Glutamatergic neuron (in vitro differentiated cells): ENCODE measurements around the gene GALNT2. TPM values are rescaled to one million over a fixed set of nuclear protein-coding genes. Genes with fewer than 3 reads are reported as not detected.

Experiments
- DNase-seq: peaks from one replicate; pipeline ENCODE4 v3.0.0; 2022
- H3K27ac Mint-ChIP-seq: one replicate; pipeline ENCODE4 v1.8.0; 2020; ENCODE audit warnings: mild to moderate bottlenecking, mixed read lengths, inconsistent platforms; ENCODE audit not compliant: unreplicated experiment
- H3K27me3 Mint-ChIP-seq: one replicate; pipeline ENCODE4 v1.8.0; 2020; ENCODE audit warnings: mild to moderate bottlenecking, moderate library complexity, mixed read lengths, inconsistent platforms; ENCODE audit not compliant: unreplicated experiment
- H3K36me3 Mint-ChIP-seq: one replicate; pipeline ENCODE4 v1.8.0; 2020; ENCODE audit warnings: mild to moderate bottlenecking, mixed read lengths, inconsistent platforms; ENCODE audit not compliant: unreplicated experiment
- H3K4me1 Mint-ChIP-seq: one replicate; pipeline ENCODE4 v1.8.0; 2020; ENCODE audit warnings: mild to moderate bottlenecking, low read depth, mixed read lengths, inconsistent platforms; ENCODE audit not compliant: unreplicated experiment
- H3K4me3 Mint-ChIP-seq: one replicate; pipeline ENCODE4 v1.8.0; 2020; ENCODE audit warnings: mild to moderate bottlenecking, mixed read lengths, inconsistent platforms; ENCODE audit not compliant: unreplicated experiment
- H3K9me3 Mint-ChIP-seq: one replicate; pipeline ENCODE4 v1.8.0; 2020; ENCODE audit warnings: mild to moderate bottlenecking, moderate library complexity, mixed read lengths, inconsistent platforms; ENCODE audit not compliant: unreplicated experiment
- CTCF ChIP-seq: fragments of 200-600 bp; sonication (generic); IDR thresholded peaks from one replicate; pipeline ENCODE4 v1.5.0; 2021; ENCODE audit not compliant: partially characterized antibody, unreplicated experiment
- total RNA-seq: library from RNA; stranded (reverse); fragmentation: NEBNext Ultra II Directional; extraction: Animal tissue kit (Norgen Biotek cat#: 25700); gene quantifications from one replicate; pipeline ENCODE4 v1.2.1, GENCODE V29; 2021; ENCODE audit not compliant: unreplicated experiment

GALNT2 gene
- total RNA-seq, 1 donor from 2014 or later: 35.2 TPM

GRCh38 chr1:230067419-230067870 lies 407 bp downstream of the GALNT2 start:
- TF ChIP-seq CTCF: no peak
- DNase-seq: no peak
- peak overlapping the region; percentile 92 for H3K4me3 Mint-ChIP-seq
- H3K27me3 Mint-ChIP-seq: peaks cover 5% of the 10 kb centered on the region
- H3K9me3 Mint-ChIP-seq: peaks cover 6% of the 10 kb centered on the region
- peaks cover 12% of the 10 kb centered on the region for H3K4me1 Mint-ChIP-seq
- H3K36me3 Mint-ChIP-seq: no peaks in the 10 kb centered on the region
- no peak overlapping the region for H3K27ac Mint-ChIP-seq

GRCh38 chr1:230067871-230068620 lies 1.0 kb downstream of the GALNT2 start:
- Mint-ChIP-seq H3K4me1 (peaks cover 12% of the 10 kb centered on the region), H3K27ac (peak overlapping the region; percentile 60)
- DNase-seq: peak; percentile 63

GRCh38 chr1:230068621-230068873 lies 1.5 kb downstream of the GALNT2 start:
- TF ChIP-seq CTCF: no peak
- Mint-ChIP-seq H3K27me3 (peaks cover 7% of the 10 kb centered on the region), H3K4me1 (peaks cover 12% of the 10 kb centered on the region), H3K4me3 (peak overlapping the region; percentile 92), H3K36me3 (no peaks in the 10 kb centered on the region), H3K27ac (no peak overlapping the region), H3K9me3 (peaks cover 9% of the 10 kb centered on the region)
- no peak for DNase-seq

More at GRCh38 chr1:230067871-230068620, 1.0 kb downstream of the GALNT2 start:
- peaks cover 6% of the 10 kb centered on the region for H3K9me3 Mint-ChIP-seq
- H3K27me3 Mint-ChIP-seq: peaks cover 5% of the 10 kb centered on the region
- H3K36me3 Mint-ChIP-seq: no peaks in the 10 kb centered on the region
- H3K4me3 Mint-ChIP-seq: peak overlapping the region; percentile 92
- TF ChIP-seq CTCF: no peak

GRCh38 chr1:230068952-230069684 lies 2.1 kb downstream of the GALNT2 start:
- TF ChIP-seq CTCF: no peak

GRCh38 chr1:230069796-230070195 lies 2.8 kb downstream of the GALNT2 start:
- Mint-ChIP-seq H3K4me1 (peaks cover 12% of the 10 kb centered on the region), H3K9me3 (peaks cover 9% of the 10 kb centered on the region), H3K36me3 (no peaks in the 10 kb centered on the region), H3K4me3 (no peak overlapping the region), H3K27ac (no peak overlapping the region), H3K27me3 (peaks cover 8% of the 10 kb centered on the region)
- no peak for TF ChIP-seq CTCF
- DNase-seq: no peak

More at GRCh38 chr1:230068952-230069684, 2.1 kb downstream of the GALNT2 start:
- no peak overlapping the region for H3K27ac Mint-ChIP-seq
- H3K9me3 Mint-ChIP-seq: peaks cover 9% of the 10 kb centered on the region
- peak overlapping the region; percentile 92 for H3K4me3 Mint-ChIP-seq
- DNase-seq: no peak
- H3K27me3 Mint-ChIP-seq: peaks cover 8% of the 10 kb centered on the region
- H3K4me1 Mint-ChIP-seq: peaks cover 12% of the 10 kb centered on the region
- H3K36me3 Mint-ChIP-seq: no peaks in the 10 kb centered on the region
